HG03103 (cell line): ENCODE measurements around the gene UBAP1L.

Experiments
- ATAC-seq: cut with Tn5 transposase; IDR thresholded peaks from one replicate; pipeline ENCODE4 v1.9.1; 2021; ENCODE audit warnings: low read depth; ENCODE audit not compliant: unreplicated experiment

The UBAP1L gene

GRCh38 chr15:65067645-65068402, 47.2 kb downstream of the UBAP1L start, which contains the start of gene RASL12:
Gene RASL12 (minus strand): TSS chr15:65067991. CDS start chr15:65067835, 156 bp downstream.
- no peak for ATAC-seq

- ATAC-seq, result no peak
Observed at GRCh38 chr15:65067317-65067644, 47.7 kb downstream of the UBAP1L start.

- no peak for ATAC-seq
Observed at GRCh38 chr15:65066635-65067316, 48.2 kb downstream of the UBAP1L start.

DNA sequence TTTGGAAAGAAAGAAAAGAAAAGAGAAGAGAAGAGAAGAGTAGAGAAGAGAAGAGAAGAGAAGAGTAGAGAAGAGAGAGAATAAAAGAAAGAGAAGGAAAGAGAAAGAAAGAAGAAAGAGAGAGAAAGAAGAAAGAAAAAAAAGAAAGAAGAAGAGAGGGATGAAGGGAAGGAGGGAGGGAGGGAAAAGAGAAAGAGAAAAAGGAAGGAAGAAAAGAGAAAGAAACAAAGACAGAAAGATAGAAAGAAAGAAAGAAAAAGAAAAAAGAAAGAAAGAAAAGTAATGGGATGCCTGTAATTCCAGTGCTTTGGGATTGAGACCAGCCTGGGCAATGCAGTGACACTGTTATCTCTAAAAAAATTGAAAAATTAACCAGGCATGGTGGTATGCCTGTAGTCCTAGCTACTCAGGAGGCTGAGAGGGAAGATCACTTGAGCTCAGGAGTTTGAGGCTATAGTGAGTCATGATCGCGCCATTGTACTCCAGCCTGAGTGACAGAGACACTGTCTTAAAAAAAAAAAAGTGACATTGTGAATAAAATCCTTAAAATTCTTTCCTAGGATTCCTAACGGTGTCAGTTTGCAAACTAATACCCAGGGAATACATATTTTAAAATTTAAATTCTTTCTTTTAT, 48.9 kb downstream of the UBAP1L start:
- no peak for ATAC-seq

DNA sequence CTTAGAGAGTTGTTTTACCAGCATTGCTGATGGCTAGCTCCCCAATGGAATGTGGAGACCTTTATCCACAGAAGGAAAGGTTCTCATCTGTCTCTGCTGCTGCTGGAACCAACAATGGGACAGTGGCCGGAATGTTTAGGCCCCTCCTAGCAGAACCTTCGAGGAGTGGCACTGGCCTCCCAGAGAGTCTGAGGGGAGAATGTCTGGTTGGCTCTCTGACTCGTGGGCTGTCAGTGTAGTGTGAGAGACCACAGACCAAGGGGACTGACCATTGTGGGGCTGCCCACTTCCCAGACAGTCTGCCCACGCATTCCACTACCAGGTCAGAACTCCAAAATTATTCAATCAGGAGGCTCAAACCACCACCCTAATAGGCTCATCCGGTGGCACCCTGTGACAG, 52.3 kb downstream of the UBAP1L start:
- no peak for ATAC-seq

DNA sequence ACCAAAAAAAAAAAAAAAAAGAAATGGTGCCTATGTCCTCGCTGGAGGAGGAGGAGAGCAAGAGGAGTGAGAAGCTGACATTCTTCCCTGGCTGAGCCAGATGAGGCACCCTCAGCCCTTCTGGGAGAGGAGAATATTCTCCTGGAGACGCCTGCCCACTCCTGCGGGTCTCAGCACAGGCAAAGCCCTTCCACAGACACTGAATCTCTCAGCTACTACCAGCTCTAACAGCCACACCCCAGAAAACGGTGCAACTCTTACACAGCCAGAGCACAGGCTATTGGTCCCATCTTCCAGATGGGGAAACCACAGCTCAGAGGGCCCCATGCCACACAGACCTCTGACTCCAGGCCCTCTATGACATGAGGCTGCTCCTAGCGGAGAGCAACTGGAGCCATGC, 52.9 kb downstream of the UBAP1L start:
- no peak for ATAC-seq

GRCh38 chr15:65060641-65061397, 54.2 kb downstream of the UBAP1L start:
- no peak for ATAC-seq

DNA sequence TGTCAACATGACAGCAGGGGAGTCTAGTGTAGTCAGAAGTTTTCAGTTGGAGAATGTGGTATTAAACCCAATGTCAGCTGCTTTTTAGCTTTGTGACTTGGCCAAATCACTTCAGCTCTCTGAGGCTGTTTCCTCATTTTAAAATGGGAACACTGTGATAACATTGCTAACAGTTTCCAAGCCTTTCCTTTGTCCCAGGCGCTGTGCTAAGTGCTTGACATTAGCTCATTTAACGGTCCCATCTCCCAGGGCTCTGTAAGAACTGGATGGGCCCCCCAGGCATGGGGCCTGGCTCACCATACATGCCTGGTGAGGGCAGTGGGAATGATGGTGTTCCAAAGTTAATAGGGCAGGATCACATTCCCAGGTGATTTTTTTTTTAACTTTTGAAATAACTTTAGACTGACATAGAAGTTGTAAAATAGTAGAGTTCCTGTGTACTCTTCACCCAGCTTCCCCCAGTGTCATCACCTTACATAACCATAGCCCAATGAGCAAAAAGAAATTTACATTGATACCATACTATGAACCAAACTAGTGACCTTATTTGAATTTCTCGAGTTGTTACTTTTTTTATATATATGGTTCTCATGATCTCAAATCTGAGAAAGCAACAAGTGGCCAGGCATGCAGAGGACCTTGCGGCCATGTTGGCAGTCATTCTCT, 54.9 kb downstream of the UBAP1L start:
- ATAC-seq, result no peak

- ATAC-seq, result no peak
Observed at GRCh38 chr15:65059369-65059750, 55.6 kb downstream of the UBAP1L start.

DNA sequence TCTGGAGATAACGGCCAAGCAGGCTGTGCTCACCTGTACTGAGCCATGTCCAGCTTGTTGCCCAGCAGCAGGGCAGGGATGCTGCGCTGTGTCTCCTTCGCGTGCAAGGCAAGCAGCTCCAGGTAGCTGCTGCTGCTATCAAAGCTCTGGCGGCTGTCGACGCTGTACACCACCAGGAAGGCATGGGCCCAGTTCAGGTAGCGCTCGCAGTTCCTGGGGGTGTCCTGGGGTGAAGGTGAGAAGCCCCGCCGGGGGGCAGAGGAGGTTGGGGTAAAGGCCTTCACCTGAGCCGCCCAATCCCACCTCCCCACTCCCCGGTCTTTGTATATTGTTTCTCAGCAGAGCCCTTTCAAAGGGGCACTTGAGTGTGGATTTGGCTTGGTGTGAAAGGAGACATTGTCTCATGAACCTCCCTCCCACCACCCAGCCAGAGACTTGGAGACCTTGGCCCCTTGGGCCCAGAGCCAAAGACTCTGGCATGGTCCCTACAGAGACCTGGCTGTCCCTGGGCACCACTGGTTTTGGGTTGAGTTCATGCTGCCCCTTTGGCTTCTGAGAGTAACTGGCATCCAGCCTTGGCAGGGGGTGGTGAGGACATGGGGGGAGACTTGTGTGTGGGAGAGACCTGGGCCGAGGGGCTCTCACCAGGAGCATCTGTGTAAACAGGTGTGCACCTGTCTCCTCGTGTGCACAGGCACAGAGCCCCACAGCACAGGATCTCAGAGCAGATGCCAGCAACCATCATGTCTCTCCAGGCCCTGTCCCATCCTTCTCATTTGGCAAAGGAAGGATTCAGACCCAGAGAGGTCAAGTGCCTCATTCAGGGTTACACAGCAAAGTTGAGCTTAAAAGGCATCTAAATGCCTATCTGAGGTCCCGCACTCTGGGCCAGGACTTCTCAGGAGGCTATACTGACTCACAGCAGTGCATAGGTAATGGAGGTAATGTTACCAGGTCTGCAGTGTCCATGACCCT, 56.3 kb downstream of the UBAP1L start:
- no peak for ATAC-seq

- no peak for ATAC-seq
Observed at GRCh38 chr15:65057549-65057940, 57.5 kb downstream of the UBAP1L start.

GRCh38 chr15:65056868-65057548, 58.0 kb downstream of the UBAP1L start:
- no peak for ATAC-seq

- no peak for ATAC-seq
Observed at GRCh38 chr15:65056106-65056505, 58.9 kb downstream of the UBAP1L start.

DNA sequence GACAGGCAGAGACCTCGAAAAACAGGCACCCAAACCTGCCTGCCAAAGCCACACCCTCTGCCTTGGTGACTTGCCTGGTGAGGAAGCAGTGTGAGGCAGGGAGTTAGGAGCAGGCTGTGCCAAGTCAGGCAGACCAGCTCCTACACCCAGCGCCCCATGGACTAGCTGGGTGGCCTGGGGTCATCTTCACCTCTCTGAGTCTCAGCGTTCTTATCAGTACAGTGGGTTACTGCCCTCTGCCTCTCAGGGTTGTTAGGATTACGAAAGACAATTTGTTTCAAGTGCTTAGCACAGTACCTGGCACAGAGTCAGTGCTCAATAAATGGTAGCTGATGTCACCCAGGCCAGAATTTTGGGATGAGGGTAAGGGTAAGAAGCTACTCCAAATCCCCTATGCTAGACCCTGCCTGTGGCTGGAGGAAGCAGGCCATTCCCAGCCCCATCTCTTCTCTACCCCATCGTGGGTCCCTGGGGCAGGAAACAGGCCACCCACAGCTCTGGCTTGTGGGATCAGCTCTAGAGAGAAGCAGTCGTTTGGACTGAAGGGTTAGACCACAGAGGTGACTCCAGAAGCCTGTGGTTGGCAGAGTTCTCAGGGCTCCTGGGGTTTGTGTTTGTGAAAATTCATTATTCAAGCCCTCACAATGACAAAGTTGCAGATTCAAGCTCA, 59.7 kb downstream of the UBAP1L start:
- ATAC-seq, result no peak

- ATAC-seq, result no peak
Observed at GRCh38 chr15:65054333-65055200, 60.4 kb downstream of the UBAP1L start.

- no peak for ATAC-seq
Observed at GRCh38 chr15:65052956-65053355, 62.0 kb downstream of the UBAP1L start.

GRCh38 chr15:65051266-65051665, 63.7 kb downstream of the UBAP1L start:
- no peak for ATAC-seq
